Suprapubic skin (tissue), 4 donors: ENCODE data around the gene TMEM131.
A peak's percentile ranks its signal among the peaks of the same experiment; 100 is the strongest.

Experiments used
- POLR2A ChIP-seq, 2 donors: fragments of 450-650 bp; IDR thresholded peaks; one replicate each; pipeline ENCODE4 v1.6.1; 2017; ENCODE audit warnings: antibody characterized with exemption in 2 of 2, mild to moderate bottlenecking in 2 of 2, moderate library complexity in 2 of 2
- POLR2AphosphoS5 ChIP-seq, 3 donors: sonication (generic); formaldehyde crosslinking; IDR thresholded peaks; one replicate each; pipeline ENCODE4 v1.6.1; 2017; ENCODE audit warnings: antibody characterized with exemption in 3 of 3
- TF ChIP-seq, protein P1 (sequence below), 2 donors: fragments of 200-600 bp in 1 of 2; fragments of 450-650 bp in 1 of 2; sonication (generic) in 1 of 2; IDR thresholded peaks; one replicate each; pipeline ENCODE4 v1.5.1; 2016 to 2019; ENCODE audit warnings: antibody characterized with exemption in 2 of 2, mild to moderate bottlenecking in 1 of 2, moderate library complexity in 1 of 2

DNA sequence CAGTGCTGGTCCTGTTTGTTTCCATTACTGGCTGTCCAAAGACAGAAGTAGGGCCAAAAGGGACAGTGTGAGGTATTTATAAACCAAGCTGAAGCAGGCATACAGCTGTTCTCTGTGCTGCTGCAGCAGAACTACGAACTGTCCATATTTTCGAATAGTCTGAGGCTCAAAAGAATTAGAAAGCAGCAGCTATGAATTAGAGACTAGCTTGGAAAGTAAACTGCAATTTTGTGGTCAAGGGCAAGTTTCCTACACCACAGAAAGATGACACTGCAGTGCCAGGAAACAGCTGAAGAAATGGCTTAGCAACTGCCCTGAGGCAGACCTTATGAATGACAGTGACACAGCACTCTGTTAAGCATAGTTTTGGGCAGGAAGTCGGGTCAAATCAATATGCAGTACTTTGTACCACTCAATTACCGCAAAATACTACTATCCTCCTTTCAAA is 125.3 kb downstream of the TMEM131 start:
- TF ChIP-seq POLR2AphosphoS5 (IDR thresholded peaks at IDR 0.05) (peak in 1 of 3 donors; percentile 53), POLR2A (IDR thresholded peaks at IDR 0.05) (no peak)
- TF ChIP-seq, protein P1, sequence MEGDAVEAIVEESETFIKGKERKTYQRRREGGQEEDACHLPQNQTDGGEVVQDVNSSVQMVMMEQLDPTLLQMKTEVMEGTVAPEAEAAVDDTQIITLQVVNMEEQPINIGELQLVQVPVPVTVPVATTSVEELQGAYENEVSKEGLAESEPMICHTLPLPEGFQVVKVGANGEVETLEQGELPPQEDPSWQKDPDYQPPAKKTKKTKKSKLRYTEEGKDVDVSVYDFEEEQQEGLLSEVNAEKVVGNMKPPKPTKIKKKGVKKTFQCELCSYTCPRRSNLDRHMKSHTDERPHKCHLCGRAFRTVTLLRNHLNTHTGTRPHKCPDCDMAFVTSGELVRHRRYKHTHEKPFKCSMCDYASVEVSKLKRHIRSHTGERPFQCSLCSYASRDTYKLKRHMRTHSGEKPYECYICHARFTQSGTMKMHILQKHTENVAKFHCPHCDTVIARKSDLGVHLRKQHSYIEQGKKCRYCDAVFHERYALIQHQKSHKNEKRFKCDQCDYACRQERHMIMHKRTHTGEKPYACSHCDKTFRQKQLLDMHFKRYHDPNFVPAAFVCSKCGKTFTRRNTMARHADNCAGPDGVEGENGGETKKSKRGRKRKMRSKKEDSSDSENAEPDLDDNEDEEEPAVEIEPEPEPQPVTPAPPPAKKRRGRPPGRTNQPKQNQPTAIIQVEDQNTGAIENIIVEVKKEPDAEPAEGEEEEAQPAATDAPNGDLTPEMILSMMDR (IDR thresholded peaks at IDR 0.05), result no peak
